Stimulated activated CD8-positive, alpha-beta memory T cell treated with anti-CD3 and anti-CD28 coated beads, Interleukin-2, amount 100 ng/mL, for 48 hours (primary cell): ENCODE data around the gene CES4A.
A peak's percentile ranks its signal among the peaks of the same experiment; 100 is the strongest.
"Not testable (repeated sequence)": the region's sequence is repeated elsewhere in the genome, so short reads cannot be mapped to it uniquely, and the experiment has no call there.

ENCODE experiments used
- DNase-seq, 2 donors: peaks; one replicate each; pipeline ENCODE4 v3.0.0-alpha.2; 2020; ENCODE audit warnings: low read depth in 2 of 2

The CES4A gene

DNA sequence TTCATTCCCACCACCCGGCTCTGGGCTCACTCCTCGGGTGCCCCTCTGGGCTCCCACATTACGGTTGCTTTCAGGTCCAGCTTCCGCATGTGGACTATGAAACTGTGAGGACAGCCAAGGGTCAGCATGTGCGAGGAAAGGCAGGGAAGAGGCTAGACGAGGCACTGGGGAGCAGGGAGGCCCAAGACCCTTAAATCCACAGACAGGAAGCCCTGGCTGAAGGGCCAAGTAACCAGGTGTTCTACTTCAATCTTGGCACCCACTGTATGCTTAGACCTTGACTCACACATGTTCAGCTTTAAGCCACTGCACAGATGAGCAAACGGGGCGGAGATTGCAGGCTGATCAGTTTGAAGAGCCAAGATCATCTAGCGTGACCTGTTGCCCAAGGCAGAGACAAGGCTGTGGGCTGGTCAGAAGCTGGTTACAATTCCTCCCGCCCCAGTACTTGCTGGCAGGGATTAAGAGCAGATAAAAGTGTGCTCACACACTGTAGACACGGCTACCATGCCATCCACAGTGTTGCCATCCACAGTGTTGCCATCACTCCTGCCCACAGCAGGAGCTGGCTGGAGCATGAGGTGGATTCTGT lies at the start of gene CES4A:
CES4A (plus strand) TSS at position 393 of the 592 bp plus-strand sequence; CDS start at position 577, 184 bp downstream.
- DNase-seq, result no peak

DNA sequence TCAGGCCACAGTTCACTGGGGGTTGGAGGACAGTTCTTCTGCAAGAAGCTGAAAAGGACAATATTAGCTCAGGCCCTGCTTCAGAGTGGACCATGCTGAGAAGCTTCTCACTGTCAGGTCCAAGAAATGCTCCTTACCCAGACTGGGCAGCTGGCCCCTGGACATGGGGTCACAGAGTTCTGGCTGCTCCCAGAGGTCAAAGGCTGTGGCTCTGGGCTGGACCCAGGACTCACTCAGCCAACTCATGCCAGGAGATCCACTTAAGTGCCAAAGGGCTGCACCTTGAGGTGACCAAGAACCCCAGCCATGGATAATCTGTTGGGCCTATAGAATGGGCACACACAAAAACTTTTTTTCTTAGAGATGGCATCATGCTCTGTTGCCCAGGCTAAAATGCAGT lies 49.0 kb upstream of the CES4A start:
- DNase-seq, result no peak

DNA sequence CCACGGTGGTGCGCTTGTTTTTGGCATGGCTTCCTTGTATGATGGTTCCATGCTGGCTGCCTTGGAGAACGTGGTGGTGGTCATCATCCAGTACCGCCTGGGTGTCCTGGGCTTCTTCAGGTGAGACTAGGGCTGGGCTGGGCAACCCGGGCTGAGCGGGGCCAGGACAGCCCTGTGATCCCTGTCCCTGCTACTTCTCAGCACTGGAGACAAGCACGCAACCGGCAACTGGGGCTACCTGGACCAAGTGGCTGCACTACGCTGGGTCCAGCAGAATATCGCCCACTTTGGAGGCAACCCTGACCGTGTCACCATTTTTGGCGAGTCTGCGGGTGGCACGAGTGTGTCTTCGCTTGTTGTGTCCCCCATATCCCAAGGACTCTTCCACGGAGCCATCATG lies 48.2 kb upstream of the CES4A start:
- no peak for DNase-seq

DNA sequence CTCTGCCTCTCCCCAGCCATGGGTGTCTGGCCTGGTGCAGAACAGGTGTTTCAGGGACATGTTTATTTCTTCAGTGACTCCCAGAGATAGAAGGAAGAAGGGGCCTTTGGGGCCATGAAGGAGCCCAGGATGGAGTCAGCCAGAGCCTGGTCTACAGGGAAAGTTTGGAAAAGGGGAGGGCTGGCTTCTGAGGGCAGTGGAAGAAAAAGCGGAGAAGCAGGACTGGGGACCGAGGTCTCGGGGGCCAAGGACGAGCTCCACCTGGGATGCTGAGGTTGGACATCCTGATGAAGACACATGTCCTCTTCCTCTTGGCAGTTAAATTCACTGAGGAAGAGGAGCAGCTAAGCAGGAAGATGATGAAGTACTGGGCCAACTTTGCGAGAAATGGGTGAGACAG lies 45.4 kb upstream of the CES4A start:
- no peak for DNase-seq

DNA sequence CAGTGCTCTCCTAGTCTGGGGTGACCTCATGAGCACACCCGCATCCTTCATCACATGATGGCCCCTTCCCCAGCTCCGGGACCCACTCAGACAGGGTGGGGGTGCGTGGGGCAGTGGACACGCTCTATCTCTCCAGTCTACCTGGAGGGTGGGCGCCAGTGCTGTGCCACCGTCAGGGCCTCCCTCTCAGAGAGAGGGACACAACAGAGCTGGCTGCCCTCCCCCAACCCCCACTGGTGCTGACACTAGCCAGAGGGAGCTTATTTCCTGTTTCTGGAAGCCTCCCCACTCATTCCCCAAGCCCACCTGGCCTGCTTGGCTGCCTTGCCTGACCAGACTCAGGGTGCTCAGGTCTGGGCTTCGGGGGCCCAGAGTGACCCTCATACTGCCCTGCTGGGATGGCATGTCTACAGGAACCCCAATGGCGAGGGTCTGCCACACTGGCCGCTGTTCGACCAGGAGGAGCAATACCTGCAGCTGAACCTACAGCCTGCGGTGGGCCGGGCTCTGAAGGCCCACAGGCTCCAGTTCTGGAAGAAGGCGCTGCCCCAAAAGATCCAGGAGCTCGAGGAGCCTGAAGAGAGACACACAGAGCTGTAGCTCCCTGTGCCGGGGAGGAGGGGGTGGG lies 44.8 kb upstream of the CES4A start:
- DNase-seq, result no peak

DNA sequence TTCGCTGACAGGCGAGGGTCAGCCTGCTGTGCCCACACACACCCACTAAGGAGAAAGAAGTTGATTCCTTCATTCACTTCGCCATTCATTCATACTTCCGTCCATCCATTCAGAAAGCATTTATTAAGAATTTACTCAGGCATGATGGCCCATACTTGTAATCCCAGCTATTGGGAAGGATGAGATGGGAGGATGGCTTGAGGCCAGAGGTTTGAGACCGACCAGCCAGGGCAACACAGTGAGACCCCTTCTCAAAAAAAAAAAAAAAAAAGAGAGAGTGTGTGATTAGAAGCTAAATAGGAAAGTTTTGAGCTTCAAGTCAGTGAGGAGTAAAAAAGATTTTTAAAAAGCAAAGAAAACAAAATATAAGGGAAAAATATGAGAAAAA lies 44.3 kb upstream of the CES4A start:
- no peak for DNase-seq

DNA sequence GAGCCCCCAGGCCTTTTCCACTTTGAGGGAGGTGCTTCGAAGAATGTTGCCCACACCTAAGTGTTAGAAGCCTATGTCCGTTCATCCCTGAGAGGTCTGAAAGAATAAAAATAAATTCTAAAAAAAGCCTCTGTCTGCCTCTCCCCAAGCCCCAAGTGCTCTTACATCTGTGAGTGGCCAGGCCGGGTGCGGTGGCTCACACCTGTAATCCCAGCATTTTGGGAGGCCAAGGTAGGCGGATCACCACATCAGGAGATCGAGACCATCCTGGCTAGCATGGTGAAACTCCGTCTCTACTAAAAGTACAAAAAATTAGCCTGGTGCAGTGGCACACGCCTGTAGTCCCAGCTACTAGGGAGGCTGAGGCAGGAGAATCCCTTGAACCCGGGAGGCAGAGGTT lies 43.4 kb upstream of the CES4A start:
- DNase-seq, result not testable (repeated sequence)

DNA sequence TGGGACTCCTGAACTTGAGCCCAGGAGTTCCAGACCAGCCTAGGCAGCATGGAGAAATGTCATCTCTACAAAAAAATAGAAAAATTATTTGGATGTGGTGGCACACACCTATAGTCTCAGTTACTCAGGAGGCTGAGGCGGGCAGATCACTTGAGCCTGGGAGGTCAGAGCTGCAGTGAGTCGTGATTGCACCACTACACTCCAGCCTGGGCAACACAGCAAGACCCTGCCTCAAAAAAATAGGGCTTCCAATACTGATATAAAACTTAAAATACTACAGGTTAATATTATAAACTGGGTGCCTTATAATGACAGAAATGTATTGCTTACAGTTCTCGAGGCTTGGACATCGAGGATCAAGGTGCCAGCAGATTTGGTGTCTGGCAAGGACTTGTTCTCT lies 42.5 kb upstream of the CES4A start:
- DNase-seq, result no peak

DNA sequence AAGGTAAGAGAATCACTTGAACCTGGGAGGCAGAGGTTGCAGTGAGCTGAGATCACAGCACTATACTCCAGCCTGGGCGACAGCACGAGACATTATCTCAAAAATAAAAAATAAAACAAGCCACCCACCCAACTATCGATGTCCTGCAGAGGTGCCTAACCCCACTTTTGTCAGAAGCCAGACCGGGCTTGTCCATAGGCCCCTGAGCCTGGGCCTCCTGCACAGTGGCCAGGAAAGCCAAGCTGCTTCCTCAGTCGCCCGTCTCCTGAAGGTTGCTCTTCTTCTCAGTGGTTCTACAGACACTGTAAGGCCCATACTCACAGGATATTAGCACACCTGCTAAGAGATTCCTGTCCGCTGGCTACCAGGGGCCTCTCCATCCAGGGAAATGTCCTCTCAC lies 41.8 kb upstream of the CES4A start:
- no peak for DNase-seq

DNA sequence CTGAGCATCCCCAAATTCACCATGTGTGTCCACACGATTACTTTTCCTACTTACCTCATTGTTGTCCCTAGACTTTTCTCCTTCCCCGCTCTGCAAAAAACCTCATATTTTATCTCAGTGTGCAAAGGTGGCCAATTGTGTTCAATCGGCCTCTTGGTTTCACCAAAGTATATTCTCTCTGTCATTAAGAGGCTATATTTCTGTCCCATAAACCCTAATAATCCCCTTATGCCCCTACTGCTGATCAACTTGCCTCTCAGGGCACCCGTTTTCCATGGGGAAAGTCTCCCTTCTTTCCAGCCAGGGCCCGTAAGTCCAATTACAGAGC lies 41.5 kb upstream of the CES4A start:
- no peak for DNase-seq

DNA sequence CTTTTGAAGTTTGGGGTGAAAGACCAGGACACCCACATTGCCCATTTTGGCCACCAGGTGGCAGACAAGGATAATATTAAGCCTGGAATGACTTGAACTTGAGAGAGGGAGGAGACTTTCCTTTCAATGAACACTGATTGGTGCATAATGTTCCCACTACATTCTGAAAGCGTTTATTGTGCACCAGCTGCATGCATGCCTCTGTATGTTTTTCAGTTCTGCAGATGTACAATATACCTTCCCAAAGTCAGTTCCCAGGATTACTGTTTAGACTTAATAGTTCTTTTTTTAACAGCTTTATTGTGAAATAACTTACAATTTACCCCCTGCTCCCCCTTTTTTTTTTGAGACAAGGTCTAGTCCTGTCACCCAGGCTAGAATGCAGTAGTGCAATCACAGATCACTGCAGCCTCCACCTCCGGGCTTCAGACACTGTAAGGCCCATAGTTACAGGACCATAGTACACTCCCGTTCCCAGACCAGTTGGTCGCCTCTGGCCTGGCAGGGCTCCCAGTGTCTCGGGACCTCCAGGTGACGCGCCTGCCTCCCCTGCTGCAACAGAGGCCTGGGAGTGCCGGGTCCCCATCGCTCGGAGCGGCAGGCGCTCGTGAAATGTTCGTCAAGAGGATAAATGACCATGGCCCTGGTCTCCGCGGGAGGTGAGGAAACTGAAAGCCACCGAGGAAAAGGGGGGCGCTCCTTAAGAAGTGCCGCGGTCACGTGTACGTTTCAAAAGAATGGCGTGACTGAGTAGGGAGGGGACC lies 40.9 kb upstream of the CES4A start:
- DNase-seq, result peak; percentile 71 to 80

DNA sequence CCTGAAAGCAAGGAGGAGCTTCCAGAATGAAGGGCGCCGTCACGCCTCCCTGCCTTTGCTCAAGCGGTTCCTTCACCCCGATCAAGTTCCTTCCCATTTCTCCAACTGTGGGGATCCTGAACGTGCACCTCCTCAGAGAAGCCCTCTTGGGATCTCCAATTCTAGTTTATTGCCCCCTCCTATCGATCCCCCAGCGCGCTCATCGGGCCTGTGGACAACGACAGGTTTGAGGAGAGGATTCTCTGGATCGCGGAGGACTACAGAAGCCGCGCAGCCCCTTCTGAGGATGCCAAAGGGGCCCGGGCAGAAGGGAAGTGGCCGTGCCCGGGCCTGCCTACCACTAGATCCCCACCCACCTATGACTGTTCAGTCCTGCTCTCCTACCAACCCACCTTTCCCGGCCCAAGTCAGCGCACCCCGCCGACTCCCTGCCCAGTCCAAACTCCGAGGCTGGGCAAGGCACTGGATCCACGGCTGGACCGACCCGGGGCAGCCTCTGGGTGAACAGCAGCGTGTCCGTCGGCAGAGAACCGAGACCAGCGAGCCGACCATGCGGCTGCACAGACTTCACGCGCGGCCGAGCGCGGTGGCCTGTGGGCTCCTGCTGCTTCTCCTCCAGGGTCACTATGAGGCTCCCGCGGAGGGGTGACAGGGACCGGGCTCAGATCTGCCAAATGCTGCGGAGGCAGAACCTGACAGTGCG lies 40.1 kb upstream of the CES4A start:
- no peak for DNase-seq

DNA sequence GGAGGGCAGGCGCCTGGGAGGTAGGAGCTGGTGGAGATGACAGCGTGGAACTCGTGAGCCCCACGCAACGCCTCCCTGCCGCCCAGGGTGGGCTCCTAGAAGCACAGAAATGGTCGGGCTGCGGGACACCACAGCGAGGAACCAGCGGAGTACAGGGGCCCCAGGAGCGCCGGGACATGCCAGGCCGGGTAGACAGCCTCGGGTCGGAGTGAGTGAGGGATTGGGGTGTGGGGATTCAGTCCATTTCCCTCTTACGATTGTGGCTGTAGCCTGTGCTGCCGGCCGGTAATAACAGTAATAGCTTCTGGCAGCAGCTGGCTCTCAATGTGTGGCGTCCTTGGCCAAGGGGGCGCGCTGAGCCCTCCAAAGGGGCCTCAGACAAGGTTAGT lies 39.6 kb upstream of the CES4A start:
- DNase-seq, result no peak

DNA sequence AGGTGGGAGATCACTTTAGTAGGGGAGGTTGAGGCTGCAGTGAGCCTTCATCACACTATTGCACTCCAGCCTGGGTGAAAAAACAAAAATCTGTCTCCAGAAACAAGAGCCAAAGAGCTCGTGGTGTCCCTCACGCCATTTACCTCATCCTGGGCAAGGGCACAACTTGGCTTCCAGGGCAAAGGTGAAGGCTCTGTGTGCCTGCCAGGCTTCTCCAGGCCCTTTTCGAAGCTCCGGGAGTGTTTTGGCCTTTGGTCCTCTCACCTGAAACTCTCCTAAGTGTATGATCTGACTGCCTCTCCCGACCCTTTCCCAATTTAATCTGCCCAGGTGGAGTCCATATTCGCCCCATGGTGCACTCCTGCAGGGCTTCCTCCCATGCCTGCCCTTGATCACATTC lies 38.9 kb upstream of the CES4A start:
- no peak for DNase-seq

DNA sequence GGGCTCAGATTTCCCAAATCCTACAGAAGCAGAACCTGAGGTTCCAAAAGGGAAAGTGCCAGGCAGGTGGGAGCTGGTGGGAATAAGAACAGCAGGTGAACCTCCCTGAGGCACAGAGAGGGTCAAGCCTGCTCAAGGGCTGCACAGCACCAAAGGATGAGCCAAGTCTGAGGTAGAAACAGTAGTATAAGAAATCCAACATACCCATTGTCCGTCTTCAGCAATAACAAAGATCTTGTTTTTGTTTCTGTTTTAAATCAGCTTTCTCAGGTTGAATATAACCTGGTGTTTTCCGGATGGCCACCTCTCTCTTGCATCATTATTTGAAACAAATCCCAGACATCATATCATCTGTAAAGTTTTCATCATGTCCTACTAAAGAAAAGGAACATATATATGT lies 38.0 kb upstream of the CES4A start:
- no peak for DNase-seq

DNA sequence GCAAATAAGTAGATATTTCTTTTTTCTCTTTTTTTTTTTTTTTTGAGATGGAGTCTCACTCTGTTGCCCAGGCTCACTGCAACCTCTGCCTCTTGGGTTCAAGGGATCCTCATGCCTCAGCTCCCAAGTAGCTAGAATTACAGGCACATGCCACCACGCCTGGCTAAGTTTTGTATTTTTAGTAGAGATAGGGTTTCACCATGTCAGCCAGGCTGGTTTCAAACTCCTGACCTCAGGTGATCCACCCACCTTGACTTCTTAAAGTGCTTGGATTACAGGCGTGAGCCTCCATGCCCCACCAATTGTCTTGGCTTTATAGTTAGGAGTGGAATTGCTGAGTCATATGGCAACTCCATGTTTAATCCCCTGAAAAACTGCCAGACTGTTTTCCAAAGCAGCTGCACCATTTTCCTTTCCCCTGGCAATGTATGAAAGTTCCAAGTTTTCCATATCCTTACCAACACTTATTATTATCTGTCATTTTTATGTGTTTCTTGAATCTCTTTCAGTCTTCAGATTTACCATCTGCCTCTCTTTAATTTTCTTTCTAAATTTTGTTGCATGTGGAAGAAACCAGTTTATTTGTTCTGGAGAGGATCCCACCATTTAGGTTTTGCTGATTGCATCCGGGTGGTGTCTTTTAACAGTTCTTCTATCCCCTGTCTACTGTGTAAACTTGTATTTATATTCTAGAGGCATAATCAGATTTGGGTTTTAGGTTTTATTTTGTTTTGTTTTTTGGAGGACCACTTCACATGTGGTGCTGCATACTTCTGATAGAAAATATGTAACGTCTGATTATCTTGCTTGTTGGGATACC lies 37.2 kb upstream of the CES4A start:
- no peak for DNase-seq

DNA sequence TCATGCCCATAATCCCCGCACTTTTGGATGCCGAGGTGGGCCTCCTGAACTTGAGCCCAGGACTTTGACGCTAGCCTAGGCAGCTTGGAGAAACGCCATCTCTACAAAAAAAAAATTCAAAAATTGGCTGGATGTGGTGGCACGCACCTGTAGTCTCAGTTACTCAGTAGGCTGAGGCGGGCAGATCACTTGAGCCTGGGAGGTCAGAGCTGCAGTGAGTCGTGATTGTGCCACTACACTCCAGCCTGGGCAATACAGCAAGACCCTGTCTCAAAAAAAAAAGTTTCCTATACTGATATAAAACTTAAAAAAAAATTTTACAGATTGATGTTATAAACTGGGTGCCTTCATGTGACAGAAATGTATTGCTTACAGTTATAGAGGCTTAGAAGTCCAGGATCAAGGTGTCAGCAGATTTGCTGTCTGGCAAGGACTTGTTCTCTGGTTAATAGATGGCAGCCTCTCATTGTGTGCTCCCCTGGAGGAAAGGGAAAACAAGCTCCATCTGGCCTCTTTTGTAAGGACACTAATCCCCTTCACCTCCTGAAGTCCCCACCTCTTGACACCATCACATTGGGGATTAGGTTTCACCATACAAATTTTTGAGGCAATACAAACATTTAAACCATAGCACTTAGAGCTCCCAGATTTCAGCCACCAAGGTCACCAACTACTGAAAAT lies 35.8 kb upstream of the CES4A start:
- DNase-seq, result no peak

DNA sequence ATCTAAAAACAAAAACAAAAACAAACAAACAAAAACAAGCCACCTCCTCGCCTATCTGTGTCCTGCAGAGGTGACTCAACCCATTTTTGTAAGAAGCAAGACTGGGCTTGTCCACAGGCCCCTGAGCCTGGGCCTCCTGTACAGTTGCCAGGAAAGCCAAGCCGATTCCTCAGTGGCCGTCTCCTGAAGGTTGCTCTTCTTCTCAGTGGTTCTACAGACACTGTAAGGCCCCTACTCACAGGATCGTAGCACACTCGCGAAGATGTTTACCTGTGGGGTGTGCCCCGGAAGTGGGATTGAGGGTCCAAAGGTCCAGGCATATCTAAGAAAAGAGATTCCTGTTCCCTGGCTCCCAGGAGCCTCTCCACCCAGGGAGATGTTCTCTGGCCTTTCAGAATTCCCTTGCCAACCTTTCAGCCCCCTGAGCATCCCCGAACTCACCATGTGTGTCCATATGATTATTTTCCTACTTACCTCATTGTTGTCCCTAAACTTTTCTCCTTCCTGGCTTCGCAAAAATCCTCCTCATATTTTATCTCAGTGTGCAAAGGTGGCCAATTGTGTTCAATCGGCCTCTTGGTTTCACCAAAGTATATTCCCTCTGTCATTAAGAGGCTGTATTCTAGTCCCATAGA lies 34.8 kb upstream of the CES4A start:
- DNase-seq, result no peak

DNA sequence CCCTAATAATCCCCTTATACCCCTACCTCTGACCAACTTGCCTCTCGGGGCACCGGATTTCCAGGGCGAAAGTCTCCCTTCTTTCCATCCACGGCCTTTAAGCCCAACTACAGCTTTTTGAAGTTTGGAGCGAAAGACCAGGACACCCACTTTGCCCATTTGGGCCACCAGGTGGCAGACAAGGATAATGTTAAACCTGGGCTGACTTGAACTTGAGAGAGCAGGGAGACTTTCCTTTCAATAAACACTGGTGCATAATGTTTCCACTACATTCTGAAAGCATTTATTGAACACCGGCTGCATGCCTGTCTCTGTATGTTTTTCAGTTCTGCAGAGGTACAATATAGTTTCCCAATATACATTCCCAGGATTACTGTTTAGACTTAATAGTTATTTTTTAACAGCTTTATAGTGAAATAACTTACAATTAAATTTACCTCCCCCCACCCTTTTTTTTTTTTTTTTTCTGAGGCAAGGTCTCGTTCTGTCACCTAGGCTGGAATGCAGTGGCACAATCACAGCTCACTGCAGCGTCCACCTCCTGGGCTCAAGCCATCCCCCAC lies 34.2 kb upstream of the CES4A start:
- peak; percentile 55 to 70 for DNase-seq

DNA sequence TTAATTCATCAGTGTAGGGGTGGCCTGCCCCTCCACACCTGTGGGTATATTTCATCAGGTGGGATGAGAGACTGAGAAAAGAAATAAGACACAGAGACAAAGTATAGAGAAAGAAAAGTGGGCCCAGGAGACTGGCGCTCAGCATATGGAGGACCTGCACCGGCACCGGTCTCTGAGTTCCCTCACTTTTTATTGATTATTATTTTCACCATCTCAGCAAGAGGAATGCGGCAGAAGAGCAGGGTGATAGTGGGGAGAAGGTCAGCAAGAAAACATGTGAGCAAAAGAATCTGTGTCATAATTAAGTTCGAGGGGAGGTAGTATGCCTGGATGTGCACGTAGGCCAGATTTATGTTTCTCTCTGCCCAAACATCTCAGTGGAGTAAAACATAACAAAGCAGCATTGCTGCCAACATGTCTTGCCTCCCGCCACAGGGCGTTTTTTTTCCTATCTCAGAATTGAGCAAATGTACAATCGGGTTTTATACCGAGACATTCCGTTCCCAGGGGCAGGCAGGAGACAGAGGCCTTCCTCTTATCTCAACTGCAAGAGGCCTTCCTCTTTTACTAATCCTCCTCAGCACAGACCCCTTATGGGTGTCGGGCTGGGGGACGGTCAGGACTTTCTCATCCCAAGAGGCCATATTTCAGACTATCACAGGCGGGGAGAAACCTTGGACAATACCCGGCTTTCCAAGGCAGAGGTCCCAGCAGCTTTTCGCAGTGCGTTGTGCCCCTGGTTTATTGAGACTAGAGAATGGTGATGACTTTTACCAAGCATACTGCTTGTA lies 32.8 kb upstream of the CES4A start:
- DNase-seq, result not testable (repeated sequence)
